Naive B cell (primary cell): Measurements from ENCODE around the gene COL9A3. TPM values are rescaled to one million over a fixed set of nuclear protein-coding genes. Genes with fewer than 3 reads are reported as not detected.
A peak's percentile ranks its signal among the peaks of the same experiment; 100 is the strongest.

Source experiments
- ATAC-seq, 2 donors: fragments of 150-1000 bp; cut with Tn5 transposase; 2 replicates each; pipeline ENCODE4 v1.10.0; 2021; ENCODE audit warnings: low read depth in 2 of 2, mild to moderate bottlenecking in 2 of 2, moderate library complexity in 2 of 2
- DNase-seq: peaks from one replicate; pipeline ENCODE4 v3.0.0; 2022
- H3K27ac Mint-ChIP-seq, 6 donors: one replicate each; pipeline ENCODE4 v1.8.0; 2020 to 2022; ENCODE audit warnings: mild to moderate bottlenecking in 6 of 6, mixed read lengths in 6 of 6, moderate library complexity in 5 of 6, inconsistent platforms in 2 of 6
- H3K27me3 Mint-ChIP-seq, 3 donors: one replicate each; pipeline ENCODE4 v1.8.0; 2021 to 2022; ENCODE audit warnings: mixed read lengths in 3 of 3, mild to moderate bottlenecking in 1 of 3
- H3K36me3 Mint-ChIP-seq, 2 donors: one replicate each; pipeline ENCODE4 v1.8.0; 2020 to 2022; ENCODE audit warnings: mixed read lengths in 2 of 2, inconsistent platforms in 1 of 2, mild to moderate bottlenecking in 1 of 2
- H3K4me1 Mint-ChIP-seq, 3 donors: one replicate each; pipeline ENCODE4 v1.8.0; 2020 to 2022; ENCODE audit warnings: mixed read lengths in 3 of 3, inconsistent platforms in 1 of 3, mild to moderate bottlenecking in 1 of 3, moderate library complexity in 1 of 3
- H3K4me3 Mint-ChIP-seq, 8 donors: one replicate each; pipeline ENCODE4 v1.8.0; 2020 to 2022; ENCODE audit warnings: mild to moderate bottlenecking in 8 of 8, mixed read lengths in 8 of 8, moderate library complexity in 8 of 8, inconsistent platforms in 2 of 8
- H3K9me3 Mint-ChIP-seq, 7 donors: one replicate each; pipeline ENCODE4 v1.8.0; 2020 to 2022; ENCODE audit warnings: mixed read lengths in 7 of 7, mild to moderate bottlenecking in 5 of 7, inconsistent platforms in 2 of 7, moderate library complexity in 1 of 7
- polyA plus RNA-seq, 6 donors: library from polyadenylated mRNA; unstranded; fragments of 300-500 nt; fragmentation: Illumina TruSeq; gene quantifications; one replicate each; pipeline ENCODE4 v1.2.3, GENCODE V29; 2021; ENCODE audit warnings: low read depth in 6 of 6

The COL9A3 gene
- polyA plus RNA-seq, 6 donors from 2014 or later, result 1.2 to 19.6 (median 2.6) TPM

DNA sequence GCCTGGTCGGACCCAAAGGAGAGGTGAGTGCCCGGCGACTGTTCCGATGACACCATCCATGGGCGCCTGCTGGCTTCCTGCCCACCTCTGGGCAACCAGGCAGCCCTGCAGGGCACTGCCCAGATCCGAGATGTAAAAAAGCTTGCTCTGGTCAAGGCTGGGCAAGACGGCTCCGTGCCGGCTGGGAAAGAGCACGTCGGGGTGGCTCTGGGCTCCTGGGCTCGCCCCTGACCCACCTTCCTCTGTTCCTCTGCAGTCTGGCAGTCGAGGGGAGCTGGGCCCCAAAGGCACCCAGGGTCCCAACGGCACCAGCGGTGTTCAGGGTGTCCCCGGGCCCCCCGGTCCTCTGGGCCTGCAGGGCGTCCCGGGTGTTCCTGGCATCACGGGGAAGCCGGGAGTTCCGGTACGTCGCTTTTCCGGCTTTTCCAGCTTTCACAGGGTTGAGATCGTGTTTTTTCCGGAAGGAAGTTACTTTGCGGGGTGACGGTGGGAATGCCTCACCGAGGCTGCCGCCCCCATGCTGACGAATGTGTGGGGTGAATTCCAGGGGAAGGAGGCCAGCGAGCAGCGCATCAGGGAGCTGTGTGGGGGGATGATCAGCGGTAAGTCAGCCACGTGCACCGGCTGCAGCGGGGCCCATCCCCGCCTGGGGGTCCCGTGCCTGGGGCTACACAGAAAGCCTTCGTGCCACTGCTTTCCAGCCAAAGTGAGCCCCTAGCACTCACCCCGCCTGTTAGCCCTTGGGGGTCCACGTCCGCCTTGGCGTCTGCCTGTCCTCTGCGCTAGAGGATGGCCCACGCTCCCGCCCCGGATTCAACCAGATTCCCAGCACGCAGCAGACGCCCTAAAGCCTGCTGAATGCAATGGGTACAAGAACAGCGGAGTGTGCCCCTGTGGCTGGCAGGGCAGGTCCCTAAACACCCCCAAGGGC lies 19.3 kb downstream of the COL9A3 start:
- no peaks in the 10 kb centered on the region for H3K27me3 Mint-ChIP-seq
- H3K27ac Mint-ChIP-seq, result peak overlapping the region in 4 of 6 donors; percentile 61 to 70 (median 68)
- H3K36me3 Mint-ChIP-seq, result no peaks in the 10 kb centered on the region
- H3K4me1 Mint-ChIP-seq, result peaks cover 18 to 44% (median 37%) of the 10 kb centered on the region in 3 donors
- H3K9me3 Mint-ChIP-seq, result no peaks in the 10 kb centered on the region
- H3K4me3 Mint-ChIP-seq, result peak overlapping the region in 1 of 8 donors; percentile 25
- no peak for ATAC-seq
- DNase-seq, result no peak

DNA sequence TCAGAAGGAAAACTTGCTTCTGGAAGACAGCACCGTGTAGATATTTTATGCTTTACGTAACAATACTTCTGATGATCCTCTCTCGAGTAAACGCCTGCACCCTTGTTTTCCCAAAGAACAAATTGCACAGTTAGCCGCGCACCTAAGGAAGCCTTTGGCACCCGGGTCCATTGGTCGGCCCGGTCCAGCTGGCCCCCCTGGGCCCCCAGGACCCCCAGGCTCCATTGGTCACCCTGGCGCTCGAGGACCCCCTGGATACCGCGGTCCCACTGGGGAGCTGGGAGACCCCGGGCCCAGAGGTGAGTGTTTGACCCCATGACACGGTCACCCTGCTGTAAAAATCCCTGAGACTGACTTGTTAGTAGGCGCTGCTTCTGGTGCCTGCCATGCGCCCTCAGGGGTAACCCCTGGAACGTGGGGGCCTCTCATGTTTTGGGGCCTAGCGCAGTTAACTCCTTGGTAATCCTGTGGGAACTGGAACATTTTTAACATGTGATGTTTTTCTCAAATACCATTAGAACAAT lies 20.2 kb downstream of the COL9A3 start:
- Mint-ChIP-seq H3K9me3 (no peaks in the 10 kb centered on the region), H3K27ac (peak overlapping the region in 5 of 6 donors; percentile 56 to 99 (median 98)), H3K36me3 (no peaks in the 10 kb centered on the region), H3K4me1 (peaks cover 13 to 39% (median 32%) of the 10 kb centered on the region in 3 donors), H3K27me3 (no peaks in the 10 kb centered on the region), H3K4me3 (peak overlapping the region in 1 of 8 donors; percentile 25)
- no peak for DNase-seq
- ATAC-seq, result no peak

DNA sequence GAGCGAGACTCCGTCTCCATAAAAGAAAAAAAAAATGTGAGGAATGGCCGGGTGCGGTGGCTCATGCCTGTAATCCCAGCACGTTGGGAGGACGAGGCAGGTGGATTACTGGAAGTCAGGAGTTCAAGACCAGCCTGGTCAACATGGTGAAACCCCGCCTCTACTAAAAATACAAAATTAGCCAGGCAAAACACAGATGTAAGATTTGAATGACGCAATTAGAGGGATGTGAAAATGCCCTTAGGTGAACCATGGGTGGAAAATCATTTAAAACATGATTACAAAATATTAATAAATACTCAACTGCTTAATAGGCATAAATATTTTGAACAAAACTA lies 20.9 kb downstream of the COL9A3 start:
- Mint-ChIP-seq H3K4me3 (peak overlapping the region in 7 of 8 donors; percentile 13 to 85 (median 65)), H3K9me3 (no peaks in the 10 kb centered on the region), H3K4me1 (peaks cover 6 to 31% (median 25%) of the 10 kb centered on the region in 3 donors), H3K27me3 (no peaks in the 10 kb centered on the region), H3K36me3 (no peaks in the 10 kb centered on the region), H3K27ac (peak overlapping the region; percentile 53 to 99 (median 95))
- peak; percentile 40 to 54 for ATAC-seq
- no peak for DNase-seq

DNA sequence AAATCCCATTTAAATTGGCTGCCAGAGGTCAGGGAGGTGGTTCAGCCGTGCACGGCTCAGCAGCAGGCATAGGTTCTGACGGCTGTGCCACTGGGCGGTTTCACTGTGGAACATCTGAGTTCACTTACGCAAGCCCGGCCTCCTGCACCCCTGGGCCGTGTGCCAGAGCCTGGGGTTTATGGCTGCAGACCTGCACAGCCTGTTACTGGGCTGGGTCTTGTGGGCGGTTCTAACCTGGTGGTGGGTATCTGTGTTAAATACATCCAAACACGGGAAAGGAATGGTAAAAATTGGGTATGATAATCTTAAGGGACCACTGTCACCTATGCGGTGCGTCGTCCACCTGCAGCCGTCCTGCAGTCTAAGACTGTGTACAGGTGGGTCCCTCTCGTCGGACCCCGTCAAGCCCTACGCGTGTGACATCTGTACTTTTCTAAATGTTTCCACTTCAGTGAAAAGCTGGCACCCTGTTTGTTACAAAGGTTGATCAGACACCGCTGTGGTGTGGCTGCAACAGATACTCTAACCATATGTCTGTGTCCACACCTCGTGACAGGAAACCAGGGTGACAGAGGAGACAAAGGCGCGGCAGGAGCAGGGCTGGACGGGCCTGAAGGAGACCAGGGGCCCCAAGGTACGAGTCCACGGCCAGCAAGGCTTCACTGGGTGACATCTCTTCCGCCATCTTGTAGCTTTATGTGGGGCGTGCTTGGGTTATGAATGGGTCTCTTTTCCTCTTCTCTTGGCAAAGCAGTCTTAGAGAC lies 21.5 kb downstream of the COL9A3 start:
- H3K27me3 Mint-ChIP-seq, result no peaks in the 10 kb centered on the region
- DNase-seq (peak; percentile 77), ATAC-seq (peak; percentile 74 to 78)
- H3K4me1 Mint-ChIP-seq, result peaks cover 3 to 27% (median 19%) of the 10 kb centered on the region in 3 donors
- H3K27ac Mint-ChIP-seq, result peak overlapping the region; percentile 53 to 99 (median 95)
- H3K9me3 Mint-ChIP-seq, result no peaks in the 10 kb centered on the region
- H3K36me3 Mint-ChIP-seq, result no peaks in the 10 kb centered on the region
- H3K4me3 Mint-ChIP-seq, result peak overlapping the region; percentile 13 to 85 (median 51)

DNA sequence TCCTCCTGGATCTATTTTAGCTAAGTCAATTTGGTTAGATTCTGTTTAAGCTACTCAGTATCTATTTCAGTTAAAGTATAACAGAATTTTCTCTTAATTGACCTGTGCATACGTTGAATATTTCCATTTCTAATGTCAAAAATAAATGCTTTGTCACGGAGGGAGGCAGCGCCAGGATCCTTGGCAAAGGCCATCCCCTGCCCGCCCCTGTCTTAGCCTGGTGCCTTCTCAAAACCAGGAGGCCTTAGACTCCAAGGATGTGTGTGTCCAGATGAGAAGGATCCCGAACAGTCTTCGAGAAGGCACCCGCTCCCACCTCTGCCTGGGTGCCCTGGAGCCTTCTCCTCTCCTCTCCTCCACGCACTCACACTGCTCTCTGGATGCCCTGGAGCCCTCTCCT lies 22.4 kb downstream of the COL9A3 start:
- Mint-ChIP-seq H3K36me3 (no peaks in the 10 kb centered on the region), H3K4me1 (peaks cover 3 to 27% (median 18%) of the 10 kb centered on the region in 3 donors), H3K27ac (peak overlapping the region in 2 of 6 donors; percentile 92 to 99), H3K4me3 (no peak overlapping the region), H3K27me3 (no peaks in the 10 kb centered on the region), H3K9me3 (no peaks in the 10 kb centered on the region)
- no peak for DNase-seq
- ATAC-seq, result no peak

DNA sequence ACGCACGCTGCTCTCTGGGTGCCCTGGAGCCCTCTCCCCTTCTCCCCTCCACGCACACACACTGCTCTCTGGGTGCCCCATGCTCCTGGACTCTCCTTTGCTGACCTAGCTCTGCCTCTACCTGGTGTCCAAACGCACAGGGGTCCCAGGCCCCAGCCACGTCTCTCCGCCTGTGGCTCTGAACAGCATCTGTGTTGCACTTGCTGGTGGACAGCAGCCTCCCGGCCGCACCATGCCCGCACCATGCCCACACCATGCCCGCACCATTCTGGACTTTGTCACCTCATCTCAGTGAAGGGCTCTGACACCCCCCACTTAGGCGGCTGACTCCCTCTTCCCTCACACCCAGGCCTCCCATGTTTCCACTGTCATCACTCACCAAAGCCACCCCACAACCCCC lies 23.0 kb downstream of the COL9A3 start:
- Mint-ChIP-seq H3K36me3 (no peaks in the 10 kb centered on the region), H3K27ac (peak overlapping the region in 5 of 6 donors; percentile 28 to 94 (median 86)), H3K27me3 (no peaks in the 10 kb centered on the region), H3K4me1 (peaks cover 3 to 27% (median 18%) of the 10 kb centered on the region in 3 donors), H3K9me3 (no peaks in the 10 kb centered on the region), H3K4me3 (no peak overlapping the region)
- DNase-seq, result no peak
- no peak for ATAC-seq

DNA sequence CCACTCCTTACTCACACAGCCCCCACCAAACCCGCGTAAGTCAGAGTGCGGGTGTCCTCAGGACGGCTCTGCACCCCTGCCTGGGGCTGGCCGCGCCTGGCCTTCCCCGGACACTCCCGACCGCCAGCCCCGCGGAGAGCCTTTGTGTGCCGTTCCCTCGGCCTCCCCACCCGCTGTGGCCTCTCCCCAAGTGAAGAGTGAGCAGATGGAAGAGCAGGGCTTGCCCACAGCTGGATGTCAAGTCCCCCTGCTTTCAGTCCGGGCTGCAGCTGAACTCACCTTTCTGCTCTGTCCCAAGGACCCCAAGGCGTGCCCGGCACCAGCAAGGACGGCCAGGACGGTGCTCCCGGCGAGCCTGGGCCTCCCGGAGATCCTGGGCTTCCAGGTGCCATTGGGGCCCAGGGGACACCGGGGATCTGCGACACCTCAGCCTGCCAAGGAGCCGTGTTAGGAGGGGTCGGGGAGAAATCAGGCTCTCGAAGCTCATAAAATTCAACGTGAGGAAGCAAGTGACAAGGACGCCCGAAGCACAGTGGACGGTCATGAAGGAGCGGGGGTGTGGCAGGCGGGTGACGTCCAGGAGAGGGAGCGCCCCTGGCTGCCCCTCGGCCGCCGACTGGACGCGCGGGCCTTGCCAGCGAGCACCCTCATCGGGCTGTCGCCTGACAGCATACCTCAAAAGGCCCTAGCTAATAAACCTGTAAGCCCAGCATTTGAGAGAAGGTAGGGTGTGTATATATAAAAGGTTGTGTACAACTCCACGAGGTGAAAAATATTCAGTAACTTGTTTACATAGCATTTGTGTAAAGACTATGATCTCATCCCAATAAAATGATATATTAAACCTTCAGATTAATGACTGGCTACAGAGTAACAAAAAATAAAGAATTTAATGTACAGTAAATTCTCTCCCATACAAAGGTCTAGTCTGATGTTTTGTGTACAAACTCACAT lies 23.7 kb downstream of the COL9A3 start:
- DNase-seq (no peak), ATAC-seq (no peak)
- Mint-ChIP-seq H3K4me1 (peaks cover 3 to 23% (median 18%) of the 10 kb centered on the region in 3 donors), H3K27me3 (no peaks in the 10 kb centered on the region), H3K36me3 (peaks cover 0 to 1% of the 10 kb centered on the region in 2 donors), H3K9me3 (no peaks in the 10 kb centered on the region), H3K4me3 (no peak overlapping the region), H3K27ac (peak overlapping the region in 2 of 6 donors; percentile 82 to 84)

DNA sequence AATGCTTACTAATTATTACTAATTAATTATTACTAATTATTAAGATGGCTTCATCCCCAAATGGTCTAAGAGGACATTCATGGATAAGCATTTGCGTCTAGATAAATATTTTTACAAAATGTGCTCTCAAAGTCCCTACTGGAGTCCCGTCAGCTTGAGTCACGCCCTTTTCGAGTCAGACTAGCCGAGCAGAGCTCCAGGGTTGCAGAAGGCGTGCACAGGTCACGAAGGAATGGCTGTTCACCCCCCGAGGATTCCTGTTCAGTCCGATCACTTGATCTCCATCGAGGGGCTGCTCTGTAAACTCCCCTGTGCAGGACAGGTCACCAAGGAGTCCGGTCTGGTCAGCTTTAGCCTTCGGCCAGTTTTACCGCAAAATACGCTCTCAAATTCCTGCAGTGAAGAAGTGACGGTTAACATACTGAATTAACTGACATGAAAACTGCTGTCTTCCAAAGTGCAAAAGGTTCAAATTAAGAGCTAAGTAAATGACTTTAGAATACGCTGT lies 24.9 kb downstream of the COL9A3 start:
- H3K36me3 Mint-ChIP-seq, result peaks cover 0 to 5% of the 10 kb centered on the region in 2 donors
- H3K4me3 Mint-ChIP-seq, result no peak overlapping the region
- peaks cover 3 to 18% (median 17%) of the 10 kb centered on the region in 3 donors for H3K4me1 Mint-ChIP-seq
- no peak for ATAC-seq
- no peaks in the 10 kb centered on the region for H3K27me3 Mint-ChIP-seq
- no peaks in the 10 kb centered on the region for H3K9me3 Mint-ChIP-seq
- H3K27ac Mint-ChIP-seq, result no peak overlapping the region
- no peak for DNase-seq

DNA sequence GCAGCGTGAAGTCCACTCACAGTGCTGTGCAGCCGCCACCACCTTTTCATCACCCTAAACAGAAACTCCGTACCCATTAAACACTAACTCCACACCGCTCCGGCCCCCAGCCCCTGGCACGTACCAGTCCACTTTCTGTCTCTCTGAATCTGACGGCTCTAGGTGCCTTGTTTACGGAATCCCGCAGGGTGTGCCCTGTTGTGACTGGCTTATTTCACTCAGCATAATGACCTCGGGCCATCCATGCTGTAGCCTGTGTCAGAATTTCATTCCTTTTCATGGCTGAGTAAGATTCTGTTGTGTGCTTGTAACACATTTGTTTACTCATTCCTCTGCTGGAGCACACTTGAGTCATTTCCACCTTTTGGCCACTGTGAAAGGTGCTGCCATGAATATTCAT lies 26.8 kb downstream of the COL9A3 start:
- Mint-ChIP-seq H3K9me3 (no peaks in the 10 kb centered on the region), H3K36me3 (peaks cover 0 to 5% of the 10 kb centered on the region in 2 donors), H3K4me3 (no peak overlapping the region), H3K27ac (no peak overlapping the region), H3K27me3 (no peaks in the 10 kb centered on the region), H3K4me1 (peaks cover under 1 to 3% (median 1%) of the 10 kb centered on the region in 3 donors)
- DNase-seq (no peak), ATAC-seq (no peak)

DNA sequence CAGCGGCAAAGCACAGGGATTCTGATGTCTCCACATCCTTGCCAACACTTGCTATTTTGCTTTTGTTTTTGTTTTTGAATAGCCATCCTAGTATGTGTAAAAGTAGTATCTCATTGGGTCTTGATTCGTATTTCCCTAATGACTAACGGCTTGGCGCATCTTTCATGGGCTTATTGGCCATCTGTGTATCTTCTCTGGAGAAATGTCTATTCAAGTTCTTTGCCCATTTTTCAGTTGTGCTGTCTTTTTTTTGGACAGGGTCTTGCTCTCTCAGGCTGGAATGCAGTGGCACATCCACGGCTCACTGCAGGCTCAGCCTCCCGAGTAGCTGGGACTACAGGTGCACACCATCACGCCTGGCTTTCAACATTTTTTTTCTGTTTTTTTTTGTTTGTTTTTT lies 27.3 kb downstream of the COL9A3 start:
- ATAC-seq (no peak), DNase-seq (no peak)
- no peak overlapping the region for H3K27ac Mint-ChIP-seq
- no peaks in the 10 kb centered on the region for H3K27me3 Mint-ChIP-seq
- H3K4me3 Mint-ChIP-seq, result no peak overlapping the region
- peaks cover 0 to 5% of the 10 kb centered on the region in 2 donors for H3K36me3 Mint-ChIP-seq
- no peaks in the 10 kb centered on the region for H3K9me3 Mint-ChIP-seq
- H3K4me1 Mint-ChIP-seq, result peaks cover 0 to 3% (median 1%) of the 10 kb centered on the region in 3 donors

DNA sequence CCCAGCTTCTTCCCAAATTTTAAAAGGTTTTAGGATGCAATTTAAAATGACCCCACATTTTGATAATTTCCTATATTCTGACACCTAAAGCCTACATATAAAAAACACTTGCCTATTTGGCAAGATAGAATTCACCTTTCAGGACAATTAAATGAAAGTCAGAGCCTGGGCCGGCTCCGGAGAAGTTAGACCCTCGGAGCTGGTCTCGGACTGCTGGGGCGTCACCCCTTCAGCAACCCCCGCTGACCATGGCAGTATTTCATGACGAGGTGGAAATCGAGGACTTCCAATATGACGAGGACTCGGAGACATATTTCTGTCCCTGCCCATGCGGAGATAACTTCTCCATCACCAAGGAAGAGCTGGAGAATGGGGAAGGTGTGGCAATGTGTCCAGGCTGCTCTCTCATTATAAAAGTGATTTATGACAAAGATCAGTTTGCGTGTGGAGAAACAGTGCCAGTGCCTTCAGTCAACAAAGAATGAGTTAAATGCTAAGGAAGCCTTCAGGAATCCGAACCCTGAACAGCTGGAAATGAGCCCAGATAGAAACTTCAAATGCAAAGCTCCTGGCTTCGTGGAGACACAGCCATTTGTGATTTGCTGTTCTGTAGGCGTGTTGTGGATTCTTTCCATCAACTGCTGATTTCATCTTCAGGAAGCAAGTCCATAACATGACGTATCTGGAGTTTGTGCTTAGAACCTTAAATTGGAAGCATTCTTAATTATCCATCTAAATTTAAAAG lies 28.7 kb downstream of the COL9A3 start:
- Mint-ChIP-seq H3K27me3 (no peaks in the 10 kb centered on the region), H3K27ac (no peak overlapping the region), H3K4me3 (no peak overlapping the region), H3K4me1 (peaks cover 0 to 3% (median 1%) of the 10 kb centered on the region in 3 donors), H3K9me3 (no peaks in the 10 kb centered on the region), H3K36me3 (peaks cover 0 to 5% of the 10 kb centered on the region in 2 donors)
- ATAC-seq, result no peak
- no peak for DNase-seq
